ENCODE data around the gene MSI2. TPM values are rescaled to one million over a fixed set of nuclear protein-coding genes. Genes with fewer than 3 reads are reported as not detected.

Gene MSI2
- total and polyA plus RNA-seq, 9 of the 15 experiments (the other 6 are each of a cell fraction or from before 2014, with no cell fraction given), result 4.6 to 61.8 (median 42.4) TPM

DNA sequence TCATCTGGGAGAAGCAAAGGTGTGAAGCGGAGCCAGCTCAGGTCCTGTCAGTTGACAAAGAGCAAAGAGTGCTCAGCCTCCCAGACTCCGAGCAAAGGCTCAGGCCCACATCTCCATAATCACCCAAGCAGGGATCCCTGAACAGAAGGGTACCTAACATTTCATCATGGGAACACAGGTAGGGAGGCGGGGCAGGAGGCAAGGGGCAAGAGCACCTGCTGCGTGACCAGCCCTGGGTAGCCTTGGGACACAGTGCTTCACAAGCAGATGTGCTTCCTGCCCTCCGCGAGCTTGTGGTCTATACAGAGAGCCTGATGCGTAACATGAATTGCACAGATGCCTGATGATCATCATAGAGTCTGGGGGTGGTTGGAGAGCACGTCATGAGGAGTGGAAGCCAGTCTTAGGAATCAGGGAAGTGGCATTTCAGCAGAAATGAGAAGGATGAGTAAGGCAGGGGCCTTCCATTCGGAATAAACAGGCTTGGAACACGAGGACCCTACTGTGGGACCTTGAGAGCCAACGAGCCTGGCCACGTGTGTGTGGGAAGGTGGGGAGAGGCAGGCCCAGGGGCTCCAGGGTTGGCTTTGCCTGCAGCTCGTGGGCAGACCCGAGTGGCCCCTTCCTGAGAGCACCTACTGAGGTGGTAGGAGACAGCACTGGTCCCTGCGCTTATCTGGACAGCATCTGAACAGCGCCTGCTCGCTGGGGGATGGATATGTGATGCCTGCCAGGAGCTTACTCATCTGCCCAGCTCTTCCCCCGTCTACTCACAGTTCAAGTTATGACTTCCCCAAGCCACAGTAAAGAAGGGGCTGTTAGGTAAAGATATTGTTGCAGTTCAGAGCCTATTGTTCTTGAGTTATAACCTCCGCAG is 363.0 kb downstream of the MSI2 start:
- H4K20me1 ChIP-seq (replicated peaks; ENCODE audit: control insufficient read depth, insufficient read depth, low read length), result no peaks in the 10 kb centered on the region; the same call in 1 of the 2 replicates
- peak; percentile 55 for TF ChIP-seq FOSL1 (tag; conservative IDR thresholded peaks at IDR 0.05)
- TF ChIP-seq, protein P1, sequence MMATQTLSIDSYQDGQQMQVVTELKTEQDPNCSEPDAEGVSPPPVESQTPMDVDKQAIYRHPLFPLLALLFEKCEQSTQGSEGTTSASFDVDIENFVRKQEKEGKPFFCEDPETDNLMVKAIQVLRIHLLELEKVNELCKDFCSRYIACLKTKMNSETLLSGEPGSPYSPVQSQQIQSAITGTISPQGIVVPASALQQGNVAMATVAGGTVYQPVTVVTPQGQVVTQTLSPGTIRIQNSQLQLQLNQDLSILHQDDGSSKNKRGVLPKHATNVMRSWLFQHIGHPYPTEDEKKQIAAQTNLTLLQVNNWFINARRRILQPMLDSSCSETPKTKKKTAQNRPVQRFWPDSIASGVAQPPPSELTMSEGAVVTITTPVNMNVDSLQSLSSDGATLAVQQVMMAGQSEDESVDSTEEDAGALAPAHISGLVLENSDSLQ (IDR thresholded peaks at IDR 0.05), result no peak
- H3K36me3 ChIP-seq (ENCODE audit: control insufficient read depth, insufficient read depth, low read length), result peaks cover 22% of the 10 kb centered on the region
- ATAC-seq (no peak), FAIRE-seq (no peak), DNase-seq (ENCODE audit: extremely low read depth in 1 of 4, low spot score in 3 of 4) (peak in 1 of 4 experiments; percentile 12)
- ChIA-PET POLR2A (interaction anchor here (0.5 to 1.7 kb wide), 3 partner anchors 11 to 45 kb away, joined by 3 to 4 read pairs (median 4); no protein-coding TSS in a partner anchor), CTCF (ENCODE audit: low intra/inter-chr PET ratio) (no interaction called here)
- H3K79me2 ChIP-seq (ENCODE audit: control insufficient read depth, insufficient read depth, low read length), result no peaks in the 10 kb centered on the region
- H3K9me1 ChIP-seq (ENCODE audit: control insufficient read depth, insufficient read depth, low read length), result peaks cover 4% of the 10 kb centered on the region
- H3K9me3 ChIP-seq (replicated peaks; ENCODE audit: control insufficient read depth, insufficient read depth, low read depth, low read length), result no peaks in the 10 kb centered on the region
- BruUV-seq (replicated peaks), result no TSS peak
- intact Hi-C loops (cut with micrococcal nuclease) (no loop called here), in situ Hi-C loops (cut with MboI) (no loop called here)
- H3K4me3 ChIP-seq, result no peak overlapping the region
- 70% methylated on average over 19 of the region's 19 CpGs for WGBS (ENCODE audit: insufficient coverage, low coverage, missing lambda C conversion rate)
- no peak overlapping the region for H3K4me2 ChIP-seq (ENCODE audit: insufficient read depth, low read length)
- peak overlapping the region in 1 of 2 experiments; percentile 35; a peak in 1 of 4 replicates for H3K9ac ChIP-seq (ENCODE audit: insufficient read depth in 1 of 2, low read depth in 2 of 2, low read length in 2 of 2)
- H3K27ac ChIP-seq (ENCODE audit: extremely low read depth, low read depth, low read length), result no peak overlapping the region
- H3K4me1 ChIP-seq (replicated peaks in 1 of 2; ENCODE audit: control insufficient read depth in 2 of 2, insufficient read depth in 2 of 2, low read length in 2 of 2), result peaks cover 0 to 6% of the 10 kb centered on the region in 2 experiments; a peak in 2 of 5 replicates
- no peaks in the 10 kb centered on the region for H3K27me3 ChIP-seq (ENCODE audit: control insufficient read depth in 2 of 2, insufficient read depth in 2 of 2, low read length in 2 of 2)
- H2AFZ ChIP-seq (ENCODE audit: low read depth, low read length), result no peak overlapping the region

DNA sequence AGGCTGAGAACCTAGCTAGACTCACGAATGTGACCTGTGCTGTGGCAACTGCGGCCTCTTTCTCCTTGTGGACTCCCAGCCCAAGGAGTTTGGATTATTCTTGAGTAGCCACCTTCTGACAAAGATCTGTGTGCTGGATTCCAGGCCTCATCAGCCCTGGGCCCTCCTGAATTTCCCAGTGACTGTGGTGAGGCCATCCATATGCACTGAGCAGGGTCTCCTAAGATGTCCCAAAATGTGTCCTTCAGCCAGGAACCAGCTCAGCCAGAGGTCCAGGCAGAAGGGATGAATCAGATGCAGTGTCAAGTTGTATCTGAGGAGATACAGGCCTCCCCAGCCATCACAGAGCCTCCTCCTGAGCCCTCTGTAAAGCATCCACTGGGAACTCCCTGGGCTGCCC is 364.3 kb downstream of the MSI2 start:
- Histone ChIP-seq H3K4me3 (no peak overlapping the region), H3K79me2 (ENCODE audit: control insufficient read depth, insufficient read depth, low read length) (no peaks in the 10 kb centered on the region), H2AFZ (ENCODE audit: low read depth, low read length) (no peak overlapping the region), H3K36me3 (ENCODE audit: control insufficient read depth, insufficient read depth, low read length) (peaks cover 19% of the 10 kb centered on the region), H3K4me2 (ENCODE audit: insufficient read depth, low read length) (no peak overlapping the region), H4K20me1 (replicated peaks; ENCODE audit: control insufficient read depth, insufficient read depth, low read length) (no peaks in the 10 kb centered on the region; the same call in 1 of the 2 replicates), H3K9me3 (replicated peaks; ENCODE audit: control insufficient read depth, insufficient read depth, low read depth, low read length) (no peaks in the 10 kb centered on the region), H3K27ac (ENCODE audit: extremely low read depth, low read depth, low read length) (no peak overlapping the region), H3K4me1 (replicated peaks in 1 of 2; ENCODE audit: control insufficient read depth in 2 of 2, insufficient read depth in 2 of 2, low read length in 2 of 2) (peaks cover 0 to 6% of the 10 kb centered on the region in 2 experiments; a peak in 2 of 5 replicates), H3K9ac (ENCODE audit: insufficient read depth in 1 of 2, low read depth in 2 of 2, low read length in 2 of 2) (no peak overlapping the region), H3K27me3 (ENCODE audit: control insufficient read depth in 2 of 2, insufficient read depth in 2 of 2, low read length in 2 of 2) (no peaks in the 10 kb centered on the region), H3K9me1 (ENCODE audit: control insufficient read depth, insufficient read depth, low read length) (peaks cover 4% of the 10 kb centered on the region)
- intact Hi-C loops (cut with micrococcal nuclease) (no loop called here), in situ Hi-C loops (cut with MboI) (no loop called here)
- BruUV-seq (replicated peaks), result no TSS peak
- FAIRE-seq (no peak), ATAC-seq (no peak), DNase-seq (ENCODE audit: extremely low read depth in 1 of 4, low spot score in 3 of 4) (no peak)
- ChIA-PET POLR2A (interaction anchor here (1.1 to 1.7 kb wide), 2 partner anchors 12 to 46 kb away, joined by 4 read pairs; no protein-coding TSS in a partner anchor), CTCF (ENCODE audit: low intra/inter-chr PET ratio) (no interaction called here)
- 100% methylated on average over 2 of the region's 2 CpGs for WGBS (ENCODE audit: insufficient coverage, low coverage, missing lambda C conversion rate)
- TF ChIP-seq, protein P2, sequence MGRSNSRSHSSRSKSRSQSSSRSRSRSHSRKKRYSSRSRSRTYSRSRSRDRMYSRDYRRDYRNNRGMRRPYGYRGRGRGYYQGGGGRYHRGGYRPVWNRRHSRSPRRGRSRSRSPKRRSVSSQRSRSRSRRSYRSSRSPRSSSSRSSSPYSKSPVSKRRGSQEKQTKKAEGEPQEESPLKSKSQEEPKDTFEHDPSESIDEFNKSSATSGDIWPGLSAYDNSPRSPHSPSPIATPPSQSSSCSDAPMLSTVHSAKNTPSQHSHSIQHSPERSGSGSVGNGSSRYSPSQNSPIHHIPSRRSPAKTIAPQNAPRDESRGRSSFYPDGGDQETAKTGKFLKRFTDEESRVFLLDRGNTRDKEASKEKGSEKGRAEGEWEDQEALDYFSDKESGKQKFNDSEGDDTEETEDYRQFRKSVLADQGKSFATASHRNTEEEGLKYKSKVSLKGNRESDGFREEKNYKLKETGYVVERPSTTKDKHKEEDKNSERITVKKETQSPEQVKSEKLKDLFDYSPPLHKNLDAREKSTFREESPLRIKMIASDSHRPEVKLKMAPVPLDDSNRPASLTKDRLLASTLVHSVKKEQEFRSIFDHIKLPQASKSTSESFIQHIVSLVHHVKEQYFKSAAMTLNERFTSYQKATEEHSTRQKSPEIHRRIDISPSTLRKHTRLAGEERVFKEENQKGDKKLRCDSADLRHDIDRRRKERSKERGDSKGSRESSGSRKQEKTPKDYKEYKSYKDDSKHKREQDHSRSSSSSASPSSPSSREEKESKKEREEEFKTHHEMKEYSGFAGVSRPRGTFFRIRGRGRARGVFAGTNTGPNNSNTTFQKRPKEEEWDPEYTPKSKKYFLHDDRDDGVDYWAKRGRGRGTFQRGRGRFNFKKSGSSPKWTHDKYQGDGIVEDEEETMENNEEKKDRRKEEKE (IDR thresholded peaks at IDR 0.05; ENCODE audit: borderline replicate concordance in 1 of 2, control insufficient read depth in 1 of 2, low read depth in 2 of 2, low read length in 1 of 2), result no peak
- TF ChIP-seq, protein P3, sequence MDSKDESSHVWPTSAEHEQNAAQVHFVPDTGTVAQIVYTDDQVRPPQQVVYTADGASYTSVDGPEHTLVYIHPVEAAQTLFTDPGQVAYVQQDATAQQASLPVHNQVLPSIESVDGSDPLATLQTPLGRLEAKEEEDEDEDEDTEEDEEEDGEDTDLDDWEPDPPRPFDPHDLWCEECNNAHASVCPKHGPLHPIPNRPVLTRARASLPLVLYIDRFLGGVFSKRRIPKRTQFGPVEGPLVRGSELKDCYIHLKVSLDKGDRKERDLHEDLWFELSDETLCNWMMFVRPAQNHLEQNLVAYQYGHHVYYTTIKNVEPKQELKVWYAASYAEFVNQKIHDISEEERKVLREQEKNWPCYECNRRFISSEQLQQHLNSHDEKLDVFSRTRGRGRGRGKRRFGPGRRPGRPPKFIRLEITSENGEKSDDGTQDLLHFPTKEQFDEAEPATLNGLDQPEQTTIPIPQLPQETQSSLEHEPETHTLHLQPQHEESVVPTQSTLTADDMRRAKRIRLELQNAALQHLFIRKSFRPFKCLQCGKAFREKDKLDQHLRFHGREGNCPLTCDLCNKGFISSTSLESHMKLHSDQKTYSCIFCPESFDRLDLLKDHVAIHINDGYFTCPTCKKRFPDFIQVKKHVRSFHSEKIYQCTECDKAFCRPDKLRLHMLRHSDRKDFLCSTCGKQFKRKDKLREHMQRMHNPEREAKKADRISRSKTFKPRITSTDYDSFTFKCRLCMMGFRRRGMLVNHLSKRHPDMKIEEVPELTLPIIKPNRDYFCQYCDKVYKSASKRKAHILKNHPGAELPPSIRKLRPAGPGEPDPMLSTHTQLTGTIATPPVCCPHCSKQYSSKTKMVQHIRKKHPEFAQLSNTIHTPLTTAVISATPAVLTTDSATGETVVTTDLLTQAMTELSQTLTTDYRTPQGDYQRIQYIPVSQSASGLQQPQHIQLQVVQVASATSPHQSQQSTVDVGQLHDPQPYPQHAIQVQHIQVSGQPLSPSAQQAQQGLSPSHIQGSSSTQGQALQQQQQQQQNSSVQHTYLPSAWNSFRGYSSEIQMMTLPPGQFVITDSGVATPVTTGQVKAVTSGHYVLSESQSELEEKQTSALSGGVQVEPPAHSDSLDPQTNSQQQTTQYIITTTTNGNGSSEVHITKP (IDR thresholded peaks at IDR 0.05; ENCODE audit: partially characterized antibody), result no peak

Data from K562 (cell line).